ENCODE data around the gene GCG. TPM values are rescaled to one million over a fixed set of nuclear protein-coding genes. Genes with fewer than 3 reads are reported as not detected.

The GCG gene
- total RNA-seq, 1 donor from 2014 or later: not detected

DNA sequence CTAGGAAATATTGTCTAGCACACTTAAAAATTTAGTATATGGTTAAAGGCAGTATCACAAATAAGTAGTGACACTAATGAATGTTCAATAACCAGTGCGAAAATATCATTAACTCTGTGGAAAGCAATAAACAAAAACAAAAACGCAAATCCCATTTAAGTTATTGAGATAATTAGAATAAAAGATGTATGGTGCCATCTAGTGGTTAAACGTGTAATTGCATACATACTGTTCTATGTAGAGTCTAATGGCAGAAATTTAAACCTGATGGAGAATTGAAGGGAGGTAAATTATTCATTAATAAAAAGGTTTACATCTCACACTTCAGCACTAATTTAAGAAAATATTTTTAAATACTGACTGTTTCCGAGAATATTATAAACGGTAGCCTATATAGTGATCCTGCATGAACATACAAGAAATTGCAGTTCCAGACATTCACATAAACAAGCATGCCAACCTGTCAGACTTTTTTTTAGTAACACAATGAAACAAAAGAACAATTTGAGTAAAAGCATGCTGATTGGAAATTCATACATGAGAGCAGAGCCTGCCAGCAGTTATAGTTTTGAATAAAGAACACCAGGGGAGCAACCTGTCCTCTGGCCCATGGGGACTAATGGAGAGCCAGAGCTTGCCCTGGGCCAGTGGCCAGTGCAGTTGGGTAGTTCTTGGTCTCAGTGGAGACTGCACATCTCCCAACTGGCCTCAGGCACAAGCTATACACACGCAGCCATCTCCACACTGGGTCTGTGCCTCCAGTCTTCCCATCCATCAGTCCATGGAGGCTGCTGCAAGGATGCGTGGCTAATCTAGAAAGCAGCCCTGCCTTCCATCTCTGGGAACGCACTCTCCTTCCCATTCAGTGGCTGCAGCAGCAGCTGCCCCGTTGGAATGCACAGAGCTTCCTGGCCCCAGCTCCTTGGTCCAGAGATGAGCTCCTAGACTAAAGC, 28.0 kb downstream of the GCG start:
- TF ChIP-seq, protein P1, sequence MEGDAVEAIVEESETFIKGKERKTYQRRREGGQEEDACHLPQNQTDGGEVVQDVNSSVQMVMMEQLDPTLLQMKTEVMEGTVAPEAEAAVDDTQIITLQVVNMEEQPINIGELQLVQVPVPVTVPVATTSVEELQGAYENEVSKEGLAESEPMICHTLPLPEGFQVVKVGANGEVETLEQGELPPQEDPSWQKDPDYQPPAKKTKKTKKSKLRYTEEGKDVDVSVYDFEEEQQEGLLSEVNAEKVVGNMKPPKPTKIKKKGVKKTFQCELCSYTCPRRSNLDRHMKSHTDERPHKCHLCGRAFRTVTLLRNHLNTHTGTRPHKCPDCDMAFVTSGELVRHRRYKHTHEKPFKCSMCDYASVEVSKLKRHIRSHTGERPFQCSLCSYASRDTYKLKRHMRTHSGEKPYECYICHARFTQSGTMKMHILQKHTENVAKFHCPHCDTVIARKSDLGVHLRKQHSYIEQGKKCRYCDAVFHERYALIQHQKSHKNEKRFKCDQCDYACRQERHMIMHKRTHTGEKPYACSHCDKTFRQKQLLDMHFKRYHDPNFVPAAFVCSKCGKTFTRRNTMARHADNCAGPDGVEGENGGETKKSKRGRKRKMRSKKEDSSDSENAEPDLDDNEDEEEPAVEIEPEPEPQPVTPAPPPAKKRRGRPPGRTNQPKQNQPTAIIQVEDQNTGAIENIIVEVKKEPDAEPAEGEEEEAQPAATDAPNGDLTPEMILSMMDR (IDR thresholded peaks at IDR 0.05): peak; percentile 86
- intact Hi-C loops (cut with DNase I): loop anchor here (5.0 kb wide), 1 partner anchor 117 kb away; no protein-coding TSS in a partner anchor
- ATAC-seq: peak; percentile 59 to 72
- H3K27me3 ChIP-seq (ENCODE audit: low read depth): no peaks in the 10 kb centered on the region
- no peak overlapping the region for H3K4me3 ChIP-seq
- H3K9me3 ChIP-seq: no peaks in the 10 kb centered on the region
- no peaks in the 10 kb centered on the region for H3K36me3 ChIP-seq
- DNase-seq: no peak
- H3K4me1 ChIP-seq: peaks cover 12% of the 10 kb centered on the region
- no peak overlapping the region for H3K27ac ChIP-seq

DNA sequence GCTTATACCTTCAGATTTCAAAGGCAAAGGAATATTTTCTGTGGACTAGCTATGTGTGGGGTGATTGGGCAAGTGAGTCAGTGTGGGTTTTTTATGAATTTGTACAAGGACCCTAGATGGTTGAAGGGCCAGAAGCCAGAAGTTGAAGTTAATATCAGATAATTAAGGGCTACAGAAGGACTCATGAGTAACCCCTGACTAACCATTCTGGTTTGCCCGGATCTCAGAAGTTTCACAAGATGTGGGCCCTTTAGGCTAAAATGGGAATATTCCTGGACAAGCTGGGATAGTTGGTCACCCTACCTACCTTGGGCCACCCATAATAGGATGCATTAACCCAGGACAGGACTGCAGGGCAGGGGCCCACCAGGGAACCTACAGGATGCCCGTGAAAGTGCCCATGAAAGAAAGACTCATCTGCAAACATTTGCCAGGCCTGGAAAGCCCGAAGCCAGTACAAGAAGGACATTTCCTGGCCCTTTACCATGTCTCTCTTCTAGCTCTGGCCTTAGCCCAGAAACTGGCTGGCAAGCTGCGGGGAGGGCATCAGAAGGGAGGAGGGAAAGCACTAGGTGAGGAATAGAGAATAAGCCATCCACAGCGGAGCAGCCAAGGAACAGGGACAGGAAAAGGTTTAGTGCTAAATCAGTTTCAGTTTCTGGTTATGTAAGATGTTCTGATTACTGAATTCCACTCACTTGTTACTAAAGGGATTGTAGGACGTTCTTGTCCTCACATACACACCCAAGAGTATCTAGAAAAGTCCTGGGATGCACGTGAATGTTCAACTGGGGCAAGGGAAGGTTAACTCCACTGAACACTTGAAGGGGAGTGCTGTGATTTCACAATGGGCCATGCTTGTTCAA, 33.6 kb downstream of the GCG start:
- TF ChIP-seq, protein P1 (IDR thresholded peaks at IDR 0.05): no peak
- Histone ChIP-seq H3K27ac (peak overlapping the region; percentile 70), H3K4me1 (peaks cover 27% of the 10 kb centered on the region), H3K9me3 (no peaks in the 10 kb centered on the region), H3K36me3 (no peaks in the 10 kb centered on the region), H3K27me3 (ENCODE audit: low read depth) (no peaks in the 10 kb centered on the region), H3K4me3 (no peak overlapping the region)
- DNase-seq (no peak), ATAC-seq (peak; percentile 76 to 88)
- intact Hi-C loops (cut with DNase I): no loop called here

- no peaks in the 10 kb centered on the region for H3K36me3 ChIP-seq
- H3K4me1 ChIP-seq: peaks cover 45% of the 10 kb centered on the region
- H3K27me3 ChIP-seq (ENCODE audit: low read depth): no peaks in the 10 kb centered on the region
- no peaks in the 10 kb centered on the region for H3K9me3 ChIP-seq
- no peak overlapping the region for H3K27ac ChIP-seq
- DNase-seq: no peak
- intact Hi-C loops (cut with DNase I): no loop called here
- H3K4me3 ChIP-seq: no peak overlapping the region
- ATAC-seq: no peak
- TF ChIP-seq, protein P1 (IDR thresholded peaks at IDR 0.05): no peak
Measured at GRCh38 chr2:162116352-162116751, 35.7 kb downstream of the GCG start.

- H3K27ac ChIP-seq: no peak overlapping the region
- H3K4me1 ChIP-seq: peaks cover 45% of the 10 kb centered on the region
- ATAC-seq (no peak), DNase-seq (no peak)
- H3K36me3 ChIP-seq: no peaks in the 10 kb centered on the region
- H3K9me3 ChIP-seq: no peaks in the 10 kb centered on the region
- TF ChIP-seq, protein P1 (IDR thresholded peaks at IDR 0.05): no peak
- H3K4me3 ChIP-seq: no peak overlapping the region
- intact Hi-C loops (cut with DNase I): no loop called here
- no peaks in the 10 kb centered on the region for H3K27me3 ChIP-seq (ENCODE audit: low read depth)
Measured at GRCh38 chr2:162115076-162115475, 37.0 kb downstream of the GCG start.

DNA sequence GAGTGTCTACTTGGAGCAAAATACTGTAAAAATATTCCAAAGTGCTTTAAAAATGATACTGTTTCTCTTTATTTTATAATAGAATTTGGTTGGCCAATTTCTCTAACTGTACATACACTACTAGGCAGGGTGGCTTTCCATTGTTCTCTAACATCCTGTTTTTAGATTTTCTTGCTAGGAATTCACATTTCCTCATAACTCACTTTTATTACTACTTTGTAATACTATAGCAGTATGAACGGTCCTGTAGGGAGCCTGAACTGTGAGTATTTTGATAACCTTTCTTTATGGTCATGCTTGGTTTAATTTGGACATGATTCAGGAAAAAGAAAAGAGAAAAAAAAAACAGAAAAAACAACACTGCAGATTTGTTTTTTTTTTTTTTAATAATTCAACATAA, 37.8 kb downstream of the GCG start:
- Histone ChIP-seq H3K27ac (no peak overlapping the region), H3K9me3 (no peaks in the 10 kb centered on the region), H3K36me3 (no peaks in the 10 kb centered on the region), H3K4me3 (no peak overlapping the region), H3K27me3 (ENCODE audit: low read depth) (no peaks in the 10 kb centered on the region), H3K4me1 (peaks cover 42% of the 10 kb centered on the region)
- intact Hi-C loops (cut with DNase I): no loop called here
- TF ChIP-seq, protein P1 (IDR thresholded peaks at IDR 0.05): no peak
- ATAC-seq (no peak), DNase-seq (no peak)
